ENCODE results near the gene MCOLN2. TPM values are rescaled to one million over a fixed set of nuclear protein-coding genes. Genes with fewer than 3 reads are reported as not detected.

MCOLN2 gene
- total RNA-seq, 2 experiments from 2014 or later: 104 to 188 TPM

- Histone ChIP-seq H3K4me2 (ENCODE audit: low read length) (peak overlapping the region; percentile 98), H3K4me1 (ENCODE audit: insufficient read depth, low read length, poor library complexity, severe bottlenecking) (peaks cover 54% of the 10 kb centered on the region), H3K9me2 (ENCODE audit: insufficient read depth, low read length) (no peaks in the 10 kb centered on the region), H4K20me1 (ENCODE audit: insufficient read depth, low read length) (peaks cover 13% of the 10 kb centered on the region; the same call in 1 of the 2 replicates), H3K36me3 (ENCODE audit: insufficient read depth, low read length) (peaks cover 36% of the 10 kb centered on the region), H3K9me3 (ENCODE audit: low read length) (no peaks in the 10 kb centered on the region), H2AFZ (ENCODE audit: low read length) (no peak overlapping the region), H3K4me3 (ENCODE audit: low read depth, low read length, poor library complexity, severe bottlenecking) (peak overlapping the region; percentile 83), H3K27ac (ENCODE audit: low read depth, low read length, poor library complexity, severe bottlenecking) (peak overlapping the region; percentile 92), H3K79me2 (ENCODE audit: insufficient read depth, low read depth, low read length) (peaks cover 67% of the 10 kb centered on the region)
- DNase-seq (ENCODE audit: low spot score): peak; percentile 82
- POLR2A ChIA-PET: interaction anchor here (0.6 to 3.4 kb wide), 11 partner anchors 11 to 1234 kb away, joined by 3 to 30 read pairs (median 3); partner anchors contain the start of gene BCL10
- CTCF ChIA-PET (ENCODE audit: unreplicated experiment): no interaction called here
- intact Hi-C loops (cut with micrococcal nuclease; ENCODE audit: unreplicated experiment): loop anchor here (1.0 to 10.0 kb wide), 5 partner anchors 21 to 691 kb away; partner anchors contain the start of genes BCL10, C1orf52, SAMD13 and SSX2IP
- BruUV-seq (replicated peaks): TSS peak; percentile 55
- TF ChIP-seq CTCF (conservative IDR thresholded peaks at IDR 0.05; ENCODE audit: low read length) (no peak), EZH2phosphoT487 (IDR thresholded peaks at IDR 0.05; ENCODE audit: borderline replicate concordance, low read depth, low read length) (no peak)
Measured at GRCh38 chr1:84995484-84996334, 1.2 kb downstream of the MCOLN2 start.

GRCh38 chr1:84991097-84991920, 5.6 kb downstream of the MCOLN2 start:
- intact Hi-C loops (cut with micrococcal nuclease; ENCODE audit: unreplicated experiment): loop anchor here (10.0 kb wide), 1 partner anchor 687 kb away; the partner anchor contains the start of gene SAMD13
- BruUV-seq (replicated peaks): no TSS peak
- H3K4me3 ChIP-seq (ENCODE audit: low read depth, low read length, poor library complexity, severe bottlenecking): peak overlapping the region; percentile 30

More at GRCh38 chr1:84991097-84991920, 5.6 kb downstream of the MCOLN2 start:
- peak overlapping the region; percentile 27 for H3K27ac ChIP-seq (ENCODE audit: low read depth, low read length, poor library complexity, severe bottlenecking)
- H2AFZ ChIP-seq (ENCODE audit: low read length): no peak overlapping the region
- ChIA-PET POLR2A (interaction anchor here (0.5 to 1.9 kb wide), 9 partner anchors 8 to 215 kb away, joined by 3 to 12 read pairs (median 4); no protein-coding TSS in a partner anchor), CTCF (ENCODE audit: unreplicated experiment) (no interaction called here)
- TF ChIP-seq EZH2phosphoT487 (IDR thresholded peaks at IDR 0.05; ENCODE audit: borderline replicate concordance, low read depth, low read length): no peak
- TF ChIP-seq CTCF (conservative IDR thresholded peaks at IDR 0.05; ENCODE audit: low read length): no peak
- H3K79me2 ChIP-seq (ENCODE audit: insufficient read depth, low read depth, low read length): peaks cover 95% of the 10 kb centered on the region
- H3K4me1 ChIP-seq (ENCODE audit: insufficient read depth, low read length, poor library complexity, severe bottlenecking): peaks cover 57% of the 10 kb centered on the region
- H4K20me1 ChIP-seq (ENCODE audit: insufficient read depth, low read length): peaks cover 13% of the 10 kb centered on the region; the same call in 1 of the 2 replicates
- no peaks in the 10 kb centered on the region for H3K9me2 ChIP-seq (ENCODE audit: insufficient read depth, low read length)
- no peaks in the 10 kb centered on the region; the same call in 1 of the 2 replicates for H3K9me3 ChIP-seq (ENCODE audit: low read length)
- H3K4me2 ChIP-seq (ENCODE audit: low read length): peak overlapping the region; percentile 69
- peak; percentile 27 for DNase-seq (ENCODE audit: low spot score)
- H3K36me3 ChIP-seq (ENCODE audit: insufficient read depth, low read length): peaks cover 57% of the 10 kb centered on the region
